Measurements from ENCODE around the gene ALDH7A1. TPM values are rescaled to one million over a fixed set of nuclear protein-coding genes. Genes with fewer than 3 reads are reported as not detected.

The ALDH7A1 gene
- total and polyA plus RNA-seq, 3 donors from 2014 or later: 50.0 to 68.3 (median 57.2) TPM

DNA sequence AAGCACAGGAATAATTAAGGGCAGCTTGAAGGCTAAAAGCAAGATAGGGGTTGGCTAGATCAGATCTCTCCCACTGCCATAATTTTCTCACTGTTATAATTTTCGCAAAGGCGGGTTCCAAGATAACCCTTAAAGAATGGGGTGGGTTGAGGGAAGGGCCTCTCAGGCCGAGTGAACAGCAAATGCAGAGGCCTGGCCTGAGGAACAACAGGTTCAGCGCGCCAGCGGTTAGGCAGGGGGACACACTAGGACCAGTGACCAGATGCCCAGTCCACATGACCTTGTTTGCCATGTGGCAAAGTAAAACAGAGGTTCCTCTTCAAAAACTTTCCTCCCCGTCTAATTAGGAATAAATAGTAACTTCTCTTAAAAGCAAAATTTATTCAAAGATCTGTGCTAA lies 4.5 kb upstream of the ALDH7A1 start:
- Histone ChIP-seq H3K4me1 (peaks cover 9% of the 10 kb centered on the region), H3K27ac (peak overlapping the region in 1 of 2 donors; percentile 92), H3K9me3 (no peaks in the 10 kb centered on the region), H3K36me3 (ENCODE audit: low read depth, missing control alignments) (no peaks in the 10 kb centered on the region), H3K4me3 (no peak overlapping the region), H3K27me3 (no peaks in the 10 kb centered on the region)
- DNase-seq: no peak
- WGBS, 2 donors: 78 to 87% methylated on average over 7 of the region's 7 CpGs
- intact Hi-C loops (cut with DNase I; ENCODE audit: low total_unique reads): no loop called here
- TF ChIP-seq POLR2A (IDR thresholded peaks at IDR 0.05): no peak
- TF ChIP-seq, protein P1, sequence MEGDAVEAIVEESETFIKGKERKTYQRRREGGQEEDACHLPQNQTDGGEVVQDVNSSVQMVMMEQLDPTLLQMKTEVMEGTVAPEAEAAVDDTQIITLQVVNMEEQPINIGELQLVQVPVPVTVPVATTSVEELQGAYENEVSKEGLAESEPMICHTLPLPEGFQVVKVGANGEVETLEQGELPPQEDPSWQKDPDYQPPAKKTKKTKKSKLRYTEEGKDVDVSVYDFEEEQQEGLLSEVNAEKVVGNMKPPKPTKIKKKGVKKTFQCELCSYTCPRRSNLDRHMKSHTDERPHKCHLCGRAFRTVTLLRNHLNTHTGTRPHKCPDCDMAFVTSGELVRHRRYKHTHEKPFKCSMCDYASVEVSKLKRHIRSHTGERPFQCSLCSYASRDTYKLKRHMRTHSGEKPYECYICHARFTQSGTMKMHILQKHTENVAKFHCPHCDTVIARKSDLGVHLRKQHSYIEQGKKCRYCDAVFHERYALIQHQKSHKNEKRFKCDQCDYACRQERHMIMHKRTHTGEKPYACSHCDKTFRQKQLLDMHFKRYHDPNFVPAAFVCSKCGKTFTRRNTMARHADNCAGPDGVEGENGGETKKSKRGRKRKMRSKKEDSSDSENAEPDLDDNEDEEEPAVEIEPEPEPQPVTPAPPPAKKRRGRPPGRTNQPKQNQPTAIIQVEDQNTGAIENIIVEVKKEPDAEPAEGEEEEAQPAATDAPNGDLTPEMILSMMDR (IDR thresholded peaks at IDR 0.05): no peak

DNA sequence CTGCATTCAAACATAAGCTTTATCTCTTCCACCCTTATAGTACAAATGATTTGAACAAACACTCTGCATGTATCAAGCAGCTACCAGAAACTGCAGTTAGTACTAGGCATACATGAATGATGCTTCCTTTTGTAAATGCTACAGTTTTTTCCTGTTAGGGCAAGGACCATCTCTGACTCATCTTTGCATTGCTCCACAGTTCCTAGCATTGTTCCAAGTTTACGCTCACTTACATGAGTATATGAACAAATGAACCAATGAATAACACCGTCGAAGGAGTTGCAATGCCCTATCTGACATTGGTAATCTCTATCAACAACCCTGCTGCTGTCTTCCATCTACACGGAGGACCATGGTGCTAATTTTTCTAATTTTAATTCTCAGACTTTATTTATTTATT lies 2.1 kb upstream of the ALDH7A1 start:
- DNase-seq: no peak
- H3K27ac ChIP-seq: no peak overlapping the region
- no peaks in the 10 kb centered on the region for H3K27me3 ChIP-seq
- TF ChIP-seq, protein P1 (IDR thresholded peaks at IDR 0.05): no peak
- TF ChIP-seq POLR2A (IDR thresholded peaks at IDR 0.05): no peak
- peaks cover 15% of the 10 kb centered on the region for H3K4me1 ChIP-seq
- intact Hi-C loops (cut with DNase I; ENCODE audit: low total_unique reads): no loop called here
- no peak overlapping the region for H3K4me3 ChIP-seq
- no peaks in the 10 kb centered on the region for H3K9me3 ChIP-seq
- no peaks in the 10 kb centered on the region for H3K36me3 ChIP-seq (ENCODE audit: low read depth, missing control alignments)
- WGBS, 2 donors: 83 to 92% methylated on average over 4 of the region's 4 CpGs

DNA sequence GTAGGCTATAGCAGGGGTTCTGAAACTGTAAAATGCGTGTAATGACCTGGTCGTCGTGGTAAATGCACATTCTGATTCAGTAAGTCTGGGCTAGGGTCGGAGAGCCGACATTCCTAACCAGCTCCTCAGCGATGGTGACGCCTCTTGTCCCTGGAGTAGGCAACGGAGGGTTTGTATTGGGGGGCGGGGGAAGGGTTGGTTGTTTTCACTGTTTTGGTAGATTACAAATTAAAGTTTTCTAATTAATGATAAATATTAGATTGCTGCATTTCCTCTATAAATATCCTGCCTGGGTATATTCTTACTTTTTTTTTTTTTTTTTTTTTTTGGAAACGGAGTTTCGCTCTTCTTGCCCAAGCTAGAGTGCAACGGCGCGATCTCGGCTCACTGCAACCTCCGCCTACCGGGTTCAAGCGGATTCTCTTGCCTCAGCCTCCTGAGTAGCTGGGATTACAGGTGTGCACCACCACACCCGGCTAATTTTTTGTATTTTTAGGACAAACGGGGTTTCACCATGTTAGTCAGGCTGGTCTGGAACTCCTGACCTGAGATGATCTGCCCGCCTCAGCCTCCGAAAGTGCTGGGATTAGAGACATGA lies 566 bp upstream of the ALDH7A1 start:
- no peak for TF ChIP-seq POLR2A (IDR thresholded peaks at IDR 0.05)
- TF ChIP-seq, protein P1 (IDR thresholded peaks at IDR 0.05): no peak
- Histone ChIP-seq H3K9me3 (no peaks in the 10 kb centered on the region), H3K27ac (peak overlapping the region in 1 of 2 donors; percentile 79), H3K4me1 (peaks cover 8% of the 10 kb centered on the region), H3K27me3 (no peaks in the 10 kb centered on the region), H3K36me3 (ENCODE audit: low read depth, missing control alignments) (no peaks in the 10 kb centered on the region), H3K4me3 (peak overlapping the region; percentile 68 to 75)
- 51 to 57% methylated on average over 20 to 22 of the region's 22 CpGs for WGBS, 2 donors
- intact Hi-C loops (cut with DNase I; ENCODE audit: low total_unique reads): no loop called here
- DNase-seq: no peak

DNA sequence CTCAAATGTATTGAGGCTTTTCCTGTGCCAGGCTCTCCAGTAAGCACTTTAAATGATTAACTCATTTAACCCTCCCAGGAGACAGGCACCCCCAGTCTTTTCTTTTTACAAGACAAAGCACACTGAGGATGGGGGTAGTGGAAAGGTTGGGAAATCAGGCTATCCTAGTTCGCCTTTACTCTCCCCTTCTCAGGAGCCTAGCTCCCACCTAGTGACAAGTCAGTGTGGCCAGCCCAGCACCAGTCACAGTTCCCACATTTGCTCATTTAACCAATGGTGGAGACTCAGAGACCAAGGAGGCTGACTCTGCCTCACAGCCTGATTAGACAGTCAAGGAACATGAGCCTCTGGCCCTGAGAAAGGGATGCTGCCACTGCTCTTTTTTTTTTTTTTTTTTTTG lies 3.5 kb downstream of the ALDH7A1 start:
- WGBS, 2 donors: 86 to 100% methylated on average over 1 of the region's 1 CpG
- TF ChIP-seq, protein P1 (IDR thresholded peaks at IDR 0.05): no peak
- TF ChIP-seq POLR2A (IDR thresholded peaks at IDR 0.05): no peak
- no peak overlapping the region for H3K4me3 ChIP-seq
- intact Hi-C loops (cut with DNase I; ENCODE audit: low total_unique reads): no loop called here
- no peaks in the 10 kb centered on the region for H3K36me3 ChIP-seq (ENCODE audit: low read depth, missing control alignments)
- no peak overlapping the region for H3K27ac ChIP-seq
- H3K9me3 ChIP-seq: no peaks in the 10 kb centered on the region
- no peaks in the 10 kb centered on the region for H3K27me3 ChIP-seq
- DNase-seq: no peak
- H3K4me1 ChIP-seq: peaks cover 19% of the 10 kb centered on the region
